ENCODE data around the gene DTD2. TPM values are rescaled to one million over a fixed set of nuclear protein-coding genes. Genes with fewer than 3 reads are reported as not detected.

The DTD2 gene
- total RNA-seq, 1 experiment from 2014 or later = 16.7 TPM

DNA sequence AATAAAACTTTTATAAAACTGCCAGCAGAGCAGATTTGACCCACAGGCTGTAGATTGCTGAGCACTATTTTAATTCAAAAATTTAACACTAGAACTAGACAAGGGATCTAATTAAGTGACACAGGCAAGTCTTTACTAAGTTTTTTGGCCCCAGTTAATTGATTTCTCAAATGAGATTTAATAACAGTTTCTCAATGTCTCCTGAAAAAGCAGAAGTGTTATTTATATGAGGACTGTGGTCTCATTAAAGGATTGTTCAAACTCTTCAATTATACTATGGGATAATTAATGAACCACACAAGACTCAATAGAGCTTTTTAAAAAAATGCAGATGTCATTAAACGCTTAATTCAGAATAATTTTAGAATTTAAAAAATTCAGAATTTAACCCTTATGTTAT is 38.9 kb downstream of the DTD2 start:
- Mint-ChIP-seq H3K36me3 (no peaks in the 10 kb centered on the region), H3K4me3 (peak overlapping the region; percentile 45), H3K27ac (no peak overlapping the region), H3K9me3 (no peaks in the 10 kb centered on the region), H3K27me3 (ENCODE audit: low read depth) (no peaks in the 10 kb centered on the region), H3K4me1 (peaks cover 26% of the 10 kb centered on the region)
- ChIA-PET CTCF (interaction anchor here (0.5 to 1.7 kb wide), 6 partner anchors 12 to 655 kb away, joined by 3 to 5 read pairs (median 4); partner anchors contain the start of gene HECTD1), POLR2A (interaction anchor here (0.6 kb wide), 2 partner anchors 37 to 177 kb away, joined by 3 to 4 read pairs; no protein-coding TSS in a partner anchor)
- ATAC-seq = no peak
- no peak for DNase-seq (ENCODE audit: low spot score)
- TF ChIP-seq, protein P1, sequence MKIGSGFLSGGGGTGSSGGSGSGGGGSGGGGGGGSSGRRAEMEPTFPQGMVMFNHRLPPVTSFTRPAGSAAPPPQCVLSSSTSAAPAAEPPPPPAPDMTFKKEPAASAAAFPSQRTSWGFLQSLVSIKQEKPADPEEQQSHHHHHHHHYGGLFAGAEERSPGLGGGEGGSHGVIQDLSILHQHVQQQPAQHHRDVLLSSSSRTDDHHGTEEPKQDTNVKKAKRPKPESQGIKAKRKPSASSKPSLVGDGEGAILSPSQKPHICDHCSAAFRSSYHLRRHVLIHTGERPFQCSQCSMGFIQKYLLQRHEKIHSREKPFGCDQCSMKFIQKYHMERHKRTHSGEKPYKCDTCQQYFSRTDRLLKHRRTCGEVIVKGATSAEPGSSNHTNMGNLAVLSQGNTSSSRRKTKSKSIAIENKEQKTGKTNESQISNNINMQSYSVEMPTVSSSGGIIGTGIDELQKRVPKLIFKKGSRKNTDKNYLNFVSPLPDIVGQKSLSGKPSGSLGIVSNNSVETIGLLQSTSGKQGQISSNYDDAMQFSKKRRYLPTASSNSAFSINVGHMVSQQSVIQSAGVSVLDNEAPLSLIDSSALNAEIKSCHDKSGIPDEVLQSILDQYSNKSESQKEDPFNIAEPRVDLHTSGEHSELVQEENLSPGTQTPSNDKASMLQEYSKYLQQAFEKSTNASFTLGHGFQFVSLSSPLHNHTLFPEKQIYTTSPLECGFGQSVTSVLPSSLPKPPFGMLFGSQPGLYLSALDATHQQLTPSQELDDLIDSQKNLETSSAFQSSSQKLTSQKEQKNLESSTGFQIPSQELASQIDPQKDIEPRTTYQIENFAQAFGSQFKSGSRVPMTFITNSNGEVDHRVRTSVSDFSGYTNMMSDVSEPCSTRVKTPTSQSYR (CRISPR knock-in tag; IDR thresholded peaks at IDR 0.05) = no peak
- no peak for TF ChIP-seq SP1 (CRISPR knock-in tag; conservative IDR thresholded peaks at IDR 0.05)
- TF ChIP-seq, protein P2, sequence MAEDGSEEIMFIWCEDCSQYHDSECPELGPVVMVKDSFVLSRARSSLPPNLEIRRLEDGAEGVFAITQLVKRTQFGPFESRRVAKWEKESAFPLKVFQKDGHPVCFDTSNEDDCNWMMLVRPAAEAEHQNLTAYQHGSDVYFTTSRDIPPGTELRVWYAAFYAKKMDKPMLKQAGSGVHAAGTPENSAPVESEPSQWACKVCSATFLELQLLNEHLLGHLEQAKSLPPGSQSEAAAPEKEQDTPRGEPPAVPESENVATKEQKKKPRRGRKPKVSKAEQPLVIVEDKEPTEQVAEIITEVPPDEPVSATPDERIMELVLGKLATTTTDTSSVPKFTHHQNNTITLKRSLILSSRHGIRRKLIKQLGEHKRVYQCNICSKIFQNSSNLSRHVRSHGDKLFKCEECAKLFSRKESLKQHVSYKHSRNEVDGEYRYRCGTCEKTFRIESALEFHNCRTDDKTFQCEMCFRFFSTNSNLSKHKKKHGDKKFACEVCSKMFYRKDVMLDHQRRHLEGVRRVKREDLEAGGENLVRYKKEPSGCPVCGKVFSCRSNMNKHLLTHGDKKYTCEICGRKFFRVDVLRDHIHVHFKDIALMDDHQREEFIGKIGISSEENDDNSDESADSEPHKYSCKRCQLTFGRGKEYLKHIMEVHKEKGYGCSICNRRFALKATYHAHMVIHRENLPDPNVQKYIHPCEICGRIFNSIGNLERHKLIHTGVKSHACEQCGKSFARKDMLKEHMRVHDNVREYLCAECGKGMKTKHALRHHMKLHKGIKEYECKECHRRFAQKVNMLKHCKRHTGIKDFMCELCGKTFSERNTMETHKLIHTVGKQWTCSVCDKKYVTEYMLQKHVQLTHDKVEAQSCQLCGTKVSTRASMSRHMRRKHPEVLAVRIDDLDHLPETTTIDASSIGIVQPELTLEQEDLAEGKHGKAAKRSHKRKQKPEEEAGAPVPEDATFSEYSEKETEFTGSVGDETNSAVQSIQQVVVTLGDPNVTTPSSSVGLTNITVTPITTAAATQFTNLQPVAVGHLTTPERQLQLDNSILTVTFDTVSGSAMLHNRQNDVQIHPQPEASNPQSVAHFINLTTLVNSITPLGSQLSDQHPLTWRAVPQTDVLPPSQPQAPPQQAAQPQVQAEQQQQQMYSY (CRISPR knock-in tag; IDR thresholded peaks at IDR 0.05) = no peak
- TF ChIP-seq, protein P3, sequence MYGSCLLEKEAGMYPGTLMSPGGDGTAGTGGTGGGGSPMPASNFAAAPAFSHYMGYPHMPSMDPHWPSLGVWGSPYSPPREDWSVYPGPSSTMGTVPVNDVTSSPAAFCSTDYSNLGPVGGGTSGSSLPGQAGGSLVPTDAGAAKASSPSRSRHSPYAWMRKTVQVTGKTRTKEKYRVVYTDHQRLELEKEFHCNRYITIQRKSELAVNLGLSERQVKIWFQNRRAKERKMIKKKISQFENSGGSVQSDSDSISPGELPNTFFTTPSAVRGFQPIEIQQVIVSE (CRISPR knock-in tag; IDR thresholded peaks at IDR 0.05; ENCODE audit: borderline replicate concordance) = no peak
- TF ChIP-seq FOXJ3 (CRISPR knock-in tag; IDR thresholded peaks at IDR 0.05; ENCODE audit: borderline replicate concordance) = no peak
- TF ChIP-seq, protein P4, sequence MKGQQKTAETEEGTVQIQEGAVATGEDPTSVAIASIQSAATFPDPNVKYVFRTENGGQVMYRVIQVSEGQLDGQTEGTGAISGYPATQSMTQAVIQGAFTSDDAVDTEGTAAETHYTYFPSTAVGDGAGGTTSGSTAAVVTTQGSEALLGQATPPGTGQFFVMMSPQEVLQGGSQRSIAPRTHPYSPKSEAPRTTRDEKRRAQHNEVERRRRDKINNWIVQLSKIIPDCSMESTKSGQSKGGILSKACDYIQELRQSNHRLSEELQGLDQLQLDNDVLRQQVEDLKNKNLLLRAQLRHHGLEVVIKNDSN (CRISPR knock-in tag; IDR thresholded peaks at IDR 0.05) = no peak
- TF ChIP-seq, protein P5, sequence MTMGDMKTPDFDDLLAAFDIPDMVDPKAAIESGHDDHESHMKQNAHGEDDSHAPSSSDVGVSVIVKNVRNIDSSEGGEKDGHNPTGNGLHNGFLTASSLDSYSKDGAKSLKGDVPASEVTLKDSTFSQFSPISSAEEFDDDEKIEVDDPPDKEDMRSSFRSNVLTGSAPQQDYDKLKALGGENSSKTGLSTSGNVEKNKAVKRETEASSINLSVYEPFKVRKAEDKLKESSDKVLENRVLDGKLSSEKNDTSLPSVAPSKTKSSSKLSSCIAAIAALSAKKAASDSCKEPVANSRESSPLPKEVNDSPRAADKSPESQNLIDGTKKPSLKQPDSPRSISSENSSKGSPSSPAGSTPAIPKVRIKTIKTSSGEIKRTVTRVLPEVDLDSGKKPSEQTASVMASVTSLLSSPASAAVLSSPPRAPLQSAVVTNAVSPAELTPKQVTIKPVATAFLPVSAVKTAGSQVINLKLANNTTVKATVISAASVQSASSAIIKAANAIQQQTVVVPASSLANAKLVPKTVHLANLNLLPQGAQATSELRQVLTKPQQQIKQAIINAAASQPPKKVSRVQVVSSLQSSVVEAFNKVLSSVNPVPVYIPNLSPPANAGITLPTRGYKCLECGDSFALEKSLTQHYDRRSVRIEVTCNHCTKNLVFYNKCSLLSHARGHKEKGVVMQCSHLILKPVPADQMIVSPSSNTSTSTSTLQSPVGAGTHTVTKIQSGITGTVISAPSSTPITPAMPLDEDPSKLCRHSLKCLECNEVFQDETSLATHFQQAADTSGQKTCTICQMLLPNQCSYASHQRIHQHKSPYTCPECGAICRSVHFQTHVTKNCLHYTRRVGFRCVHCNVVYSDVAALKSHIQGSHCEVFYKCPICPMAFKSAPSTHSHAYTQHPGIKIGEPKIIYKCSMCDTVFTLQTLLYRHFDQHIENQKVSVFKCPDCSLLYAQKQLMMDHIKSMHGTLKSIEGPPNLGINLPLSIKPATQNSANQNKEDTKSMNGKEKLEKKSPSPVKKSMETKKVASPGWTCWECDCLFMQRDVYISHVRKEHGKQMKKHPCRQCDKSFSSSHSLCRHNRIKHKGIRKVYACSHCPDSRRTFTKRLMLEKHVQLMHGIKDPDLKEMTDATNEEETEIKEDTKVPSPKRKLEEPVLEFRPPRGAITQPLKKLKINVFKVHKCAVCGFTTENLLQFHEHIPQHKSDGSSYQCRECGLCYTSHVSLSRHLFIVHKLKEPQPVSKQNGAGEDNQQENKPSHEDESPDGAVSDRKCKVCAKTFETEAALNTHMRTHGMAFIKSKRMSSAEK (CRISPR knock-in tag; IDR thresholded peaks at IDR 0.05; ENCODE audit: borderline replicate concordance) = no peak
- TF ChIP-seq JAZF1 (CRISPR knock-in tag; IDR thresholded peaks at IDR 0.05) = no peak
- TF ChIP-seq GTF2I (CRISPR knock-in tag; conservative IDR thresholded peaks at IDR 0.05) = no peak
- no peak for TF ChIP-seq ZNF416 (CRISPR knock-in tag; IDR thresholded peaks at IDR 0.05)
- no peak for TF ChIP-seq NR2C2 (CRISPR knock-in tag; IDR thresholded peaks at IDR 0.05)
- no peak for TF ChIP-seq NFE2L1 (CRISPR knock-in tag; IDR thresholded peaks at IDR 0.05)
- no peak for TF ChIP-seq ZNF263 (CRISPR knock-in tag; IDR thresholded peaks at IDR 0.05; ENCODE audit: low read depth)
- TF ChIP-seq, protein P6, sequence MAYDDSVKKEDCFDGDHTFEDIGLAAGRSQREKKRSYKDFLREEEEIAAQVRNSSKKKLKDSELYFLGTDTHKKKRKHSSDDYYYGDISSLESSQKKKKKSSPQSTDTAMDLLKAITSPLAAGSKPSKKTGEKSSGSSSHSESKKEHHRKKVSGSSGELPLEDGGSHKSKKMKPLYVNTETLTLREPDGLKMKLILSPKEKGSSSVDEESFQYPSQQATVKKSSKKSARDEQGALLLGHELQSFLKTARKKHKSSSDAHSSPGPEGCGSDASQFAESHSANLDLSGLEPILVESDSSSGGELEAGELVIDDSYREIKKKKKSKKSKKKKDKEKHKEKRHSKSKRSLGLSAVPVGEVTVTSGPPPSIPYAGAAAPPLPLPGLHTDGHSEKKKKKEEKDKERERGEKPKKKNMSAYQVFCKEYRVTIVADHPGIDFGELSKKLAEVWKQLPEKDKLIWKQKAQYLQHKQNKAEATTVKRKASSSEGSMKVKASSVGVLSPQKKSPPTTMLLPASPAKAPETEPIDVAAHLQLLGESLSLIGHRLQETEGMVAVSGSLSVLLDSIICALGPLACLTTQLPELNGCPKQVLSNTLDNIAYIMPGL (CRISPR knock-in tag; IDR thresholded peaks at IDR 0.05) = no peak
